Common myeloid progenitor, CD34-positive (primary cell): ENCODE measurements around the gene DQX1.
"Not testable (repeated sequence)": the region's sequence is repeated elsewhere in the genome, so short reads cannot be mapped to it uniquely, and the experiment has no call there.

Experiments used
- CTCF ChIA-PET: fragments of 350-600 bp; sonication (Branson Sonifier 250); formaldehyde crosslinking; loops from one replicate; lab custom pipeline; 2021; ENCODE audit warnings: antibody characterized with exemption; lab: Charles Lee
- POLR2A ChIA-PET: fragments of 350-600 bp; sonication (Branson Sonifier 250); formaldehyde crosslinking; loops from one replicate; lab custom pipeline; 2021; ENCODE audit warnings: antibody characterized with exemption; lab: Charles Lee
- DNase-seq, 3 donors: peaks; one replicate each; pipeline versions ENCODE4 v3.0.0 to v3.0.0-alpha.2; 2013
- H3K27ac ChIP-seq, 2 experiments: 1 replicate in 1 of 2; 2 replicates in 1 of 2; pipeline ENCODE4 v1.7.0; 2013; ENCODE audit warnings: inconsistent platforms in 2 of 2, low read length in 2 of 2, mild to moderate bottlenecking in 2 of 2, low read depth in 1 of 2, moderate library complexity in 1 of 2; ENCODE audit not compliant: severe bottlenecking in 2 of 2, insufficient read depth in 1 of 2, poor library complexity in 1 of 2
- H3K27me3 ChIP-seq, 5 experiments: replicated peaks in 2 of 5; 1 replicate in 3 of 5; 2 replicates in 2 of 5; pipeline versions ENCODE4 v1.6.1 to v1.7.0; 2013; ENCODE audit warnings: low read length in 4 of 5, mild to moderate bottlenecking in 2 of 5, moderate library complexity in 2 of 5, inconsistent platforms in 1 of 5; ENCODE audit not compliant: insufficient read depth in 5 of 5, control insufficient read depth in 4 of 5
- H3K36me3 ChIP-seq, 4 experiments: 1 replicate in 2 of 4; 2 replicates in 2 of 4; pipeline versions ENCODE4 v1.6.1 to v1.7.0; 2013; ENCODE audit warnings: low read length in 3 of 4, control low read depth in 1 of 4, mild to moderate bottlenecking in 1 of 4; ENCODE audit not compliant: control insufficient read depth in 4 of 4, insufficient read depth in 4 of 4
- H3K4me1 ChIP-seq, 4 experiments: 1 replicate in 3 of 4; 2 replicates in 1 of 4; pipeline versions ENCODE4 v1.6.1 to v1.7.1; 2013; ENCODE audit warnings: low read length in 3 of 4, mild to moderate bottlenecking in 3 of 4, control low read depth in 1 of 4, inconsistent platforms in 1 of 4, moderate library complexity in 1 of 4; ENCODE audit not compliant: control insufficient read depth in 4 of 4, insufficient read depth in 4 of 4; ENCODE audit errors: control extremely low read depth in 1 of 4
- H3K4me3 ChIP-seq, 7 experiments: 1 replicate in 4 of 7; 2 replicates in 3 of 7; pipeline versions ENCODE4 v1.5.1 to v1.7.0; 2013; ENCODE audit warnings: mild to moderate bottlenecking in 7 of 7, low read length in 6 of 7, moderate library complexity in 6 of 7, inconsistent platforms in 2 of 7, low read depth in 2 of 7, control low read depth in 1 of 7; ENCODE audit not compliant: insufficient read depth in 4 of 7, control insufficient read depth in 1 of 7; ENCODE audit errors: extremely low read depth in 1 of 7
- H3K9me3 ChIP-seq, 5 experiments: 1 replicate in 4 of 5; 2 replicates in 1 of 5; pipeline versions ENCODE4 v1.6.1 to v1.7.1; 2013; ENCODE audit warnings: low read length in 4 of 5, mild to moderate bottlenecking in 2 of 5, inconsistent platforms in 1 of 5, low read depth in 1 of 5, moderate library complexity in 1 of 5; ENCODE audit not compliant: control insufficient read depth in 4 of 5, insufficient read depth in 2 of 5; ENCODE audit errors: control extremely low read depth in 1 of 5
- WGBS: methylation state at CpG from one replicate; pipeline ENCODE4 v1.1.5; 2013; ENCODE audit not compliant: insufficient coverage; 5-methylcytosine and 5-hydroxymethylcytosine counted together

DQX1 gene

DNA sequence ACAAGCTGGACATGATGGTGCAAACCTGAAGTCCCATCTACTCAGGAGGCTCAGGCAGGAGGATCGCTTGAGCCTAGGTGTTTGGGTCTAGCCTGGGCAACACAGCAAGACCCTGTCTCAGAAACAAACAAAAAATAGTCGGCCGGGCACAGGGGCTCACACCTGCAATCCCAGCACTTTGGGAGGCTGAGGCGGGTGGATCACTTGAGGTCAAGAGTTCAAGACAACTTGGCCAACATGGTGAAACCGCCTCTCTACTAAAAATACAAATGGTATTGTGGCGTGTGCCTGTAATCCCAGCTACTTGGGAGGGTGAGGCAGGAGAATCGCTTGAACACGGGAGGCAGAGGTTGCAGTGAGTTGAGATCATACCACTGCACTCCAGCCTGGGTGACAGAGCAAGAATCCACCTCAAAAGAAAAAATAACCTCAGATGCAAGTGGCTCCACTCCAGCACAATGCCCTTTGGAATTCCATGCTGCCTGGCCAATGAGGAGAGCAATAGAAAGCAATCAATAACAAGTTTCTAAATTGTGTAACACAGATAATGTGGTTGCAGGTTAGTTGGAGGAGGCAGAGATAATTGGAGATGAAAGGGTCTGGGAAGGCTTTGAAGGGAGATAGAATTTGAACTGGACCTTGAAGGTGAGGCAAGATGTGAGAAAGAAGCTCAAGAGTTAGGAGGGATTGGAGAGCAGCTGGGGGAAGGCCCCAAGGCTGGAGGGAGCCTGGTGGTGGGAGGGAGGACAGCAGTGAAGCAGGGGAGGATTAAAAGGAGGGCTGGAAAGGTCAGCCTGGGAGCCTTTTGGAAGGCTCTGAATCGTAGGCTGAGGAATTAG is 37.2 kb downstream of the DQX1 start:
- POLR2A ChIA-PET, result no interaction called here
- CTCF ChIA-PET, result interaction anchor here (0.5 to 3.3 kb wide), 11 partner anchors 15 to 667 kb away, joined by 3 to 15 read pairs (median 3); partner anchors contain the start of gene STAMBP
- 100% methylated on average over 9 of the region's 9 CpGs for WGBS

GRCh38 chr2:74486141-74486540 is 39.9 kb downstream of the DQX1 start:
- no peak overlapping the region for H3K4me3 ChIP-seq
- no peaks in the 10 kb centered on the region for H3K9me3 ChIP-seq
- H3K36me3 ChIP-seq, result peaks cover 9 to 46% (median 23%) of the 10 kb centered on the region in 4 experiments
- no peak overlapping the region for H3K27ac ChIP-seq
- DNase-seq, result no peak
- H3K4me1 ChIP-seq, result peaks cover 4 to 20% (median 19%) of the 10 kb centered on the region in 4 experiments
- POLR2A ChIA-PET, result no interaction called here
- 100% methylated on average over 1 of the region's 2 CpGs for WGBS
- CTCF ChIA-PET, result interaction anchor here (1.0 to 7.6 kb wide), 3 partner anchors 46 to 101 kb away, joined by 5 to 75 read pairs (median 53); no protein-coding TSS in a partner anchor
- no peaks in the 10 kb centered on the region for H3K27me3 ChIP-seq

More for the DNA sequence above, 37.2 kb downstream of the DQX1 start:
- no peak overlapping the region for H3K27ac ChIP-seq
- no peak for DNase-seq
- H3K9me3 ChIP-seq, result no peaks in the 10 kb centered on the region
- H3K27me3 ChIP-seq, result no peaks in the 10 kb centered on the region
- peaks cover 0 to under 1% (median 0%) of the 10 kb centered on the region in 4 experiments for H3K4me1 ChIP-seq
- H3K4me3 ChIP-seq, result no peak overlapping the region
- peaks cover 9 to 73% (median 36%) of the 10 kb centered on the region in 4 experiments for H3K36me3 ChIP-seq

- ChIA-PET POLR2A (interaction anchor here (1.0 to 2.2 kb wide), 2 partner anchors 46 to 48 kb away, joined by 3 to 15 read pairs; partner anchors contain the start of genes AUP1 and HTRA2), CTCF (interaction anchor here (0.6 to 7.6 kb wide), 18 partner anchors 9 to 107 kb away, joined by 3 to 75 read pairs (median 6); partner anchors contain the start of genes INO80B, MRPL53, TLX2 and WBP1)
- H3K4me3 ChIP-seq, result peak overlapping the region; percentile 88 to 100 (median 94)
- DNase-seq, H3K9me3 ChIP-seq, H3K27me3 ChIP-seq: not testable (repeated sequence)
- WGBS, result 84% methylated on average over 15 of the region's 19 CpGs
- peaks cover 4 to 27% (median 23%) of the 10 kb centered on the region in 4 experiments for H3K4me1 ChIP-seq
- peak overlapping the region in 1 of 2 experiments; percentile 81 for H3K27ac ChIP-seq
- peaks cover 4 to 29% (median 16%) of the 10 kb centered on the region in 4 experiments for H3K36me3 ChIP-seq
Observed at GRCh38 chr2:74483675-74484164, 42.3 kb downstream of the DQX1 start.

DNA sequence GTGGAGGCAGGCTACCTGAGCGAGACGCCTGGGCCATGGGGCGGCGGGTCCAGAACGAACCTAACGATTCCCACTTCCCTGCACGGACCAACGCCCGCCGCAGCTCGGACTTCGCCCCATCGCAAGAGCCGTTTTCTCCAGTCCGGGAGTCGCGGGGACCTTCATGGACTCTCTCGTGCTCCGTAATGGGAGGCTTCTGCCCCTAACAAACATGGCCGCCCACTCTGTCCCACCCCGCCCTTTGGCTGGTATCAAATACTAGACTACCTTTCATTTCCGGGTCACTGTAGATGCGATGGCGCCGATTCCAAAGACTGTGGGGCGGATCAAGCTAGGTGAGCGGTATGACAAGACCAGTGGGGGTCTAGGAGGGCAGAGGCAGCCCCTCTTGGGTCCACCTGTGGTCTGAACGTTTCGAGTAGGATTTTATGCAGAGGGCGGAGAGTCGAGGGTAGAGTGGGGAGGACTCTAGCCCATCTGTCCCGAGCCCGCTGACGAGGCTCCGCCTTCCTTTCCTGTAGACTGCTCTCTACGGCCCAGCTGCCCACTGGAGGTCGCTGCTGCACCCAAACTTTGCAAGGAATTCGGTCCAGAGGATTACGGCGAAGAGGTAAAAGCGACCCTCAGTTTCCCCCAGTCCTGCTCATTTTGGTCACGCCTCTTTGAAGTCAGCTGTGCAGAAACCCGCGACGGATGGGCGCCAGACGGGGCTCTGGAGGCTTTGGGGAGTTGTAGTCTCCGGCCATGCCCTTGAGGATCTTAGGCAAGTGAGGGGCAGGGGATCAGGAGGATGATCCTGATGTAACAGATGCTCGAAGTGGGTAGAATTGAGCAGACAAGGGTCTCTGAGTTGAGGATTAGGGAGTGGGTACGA is 43.0 kb downstream of the DQX1 start, which contains the start of the genes CCDC142 and TTC31:
Gene CCDC142, minus strand, starts transcription at position 198 of the 874 bp plus-strand sequence. Its CDS starts 161 bp downstream, at position 37.
Gene TTC31, plus strand, starts transcription at position 281 of the 874 bp plus-strand sequence. Its CDS starts 15 bp downstream, at position 296.
- peak; percentile 94 to 96 (median 96) for DNase-seq
- CTCF ChIA-PET, result interaction anchor here (0.7 to 7.6 kb wide), 28 partner anchors 9 to 117 kb away, joined by 3 to 75 read pairs (median 5); partner anchors contain the start of genes INO80B, MRPL53, TLX2 and WBP1
- POLR2A ChIA-PET, result interaction anchor here (1.0 to 2.8 kb wide), 4 partner anchors 10 to 48 kb away, joined by 3 to 16 read pairs (median 14); partner anchors contain the start of genes AUP1, HTRA2, MRPL53 and WBP1

GRCh38 chr2:74481961-74482800 is 43.9 kb downstream of the DQX1 start:
- Histone ChIP-seq H3K27ac (peak overlapping the region; percentile 61 to 81), H3K4me3 (peak overlapping the region; percentile 88 to 100 (median 94)), H3K36me3 (peaks cover 6 to 22% (median 15%) of the 10 kb centered on the region in 4 experiments), H3K4me1 (peaks cover 4 to 33% (median 23%) of the 10 kb centered on the region in 4 experiments), H3K27me3 (no peaks in the 10 kb centered on the region), H3K9me3 (no peaks in the 10 kb centered on the region)
- CTCF ChIA-PET, result interaction anchor here (0.8 to 7.6 kb wide), 26 partner anchors 8 to 118 kb away, joined by 3 to 75 read pairs (median 5); partner anchors contain the start of genes INO80B, MRPL53, TLX2 and WBP1
- POLR2A ChIA-PET, result interaction anchor here (2.2 to 2.8 kb wide), 3 partner anchors 9 to 48 kb away, joined by 13 to 16 read pairs (median 15); partner anchors contain the start of genes AUP1, HTRA2, MRPL53 and WBP1
- peak in 1 of 3 donors; percentile 67 for DNase-seq
- 3% methylated on average over 76 of the region's 80 CpGs for WGBS

More for the DNA sequence above, 43.0 kb downstream of the DQX1 start, which contains the start of the genes CCDC142 and TTC31:
- Histone ChIP-seq H3K4me3 (peak within 1 kb of the TSS; percentile 88 to 100 (median 94)), H3K27ac (peak within 1 kb of the TSS; percentile 61 to 81), H3K27me3 (no peaks in the 10 kb centered on the region), H3K36me3 (peaks cover 4 to 24% (median 15%) of the 10 kb centered on the region in 4 experiments), H3K4me1 (peaks cover 4 to 27% (median 23%) of the 10 kb centered on the region in 4 experiments), H3K9me3 (no peaks in the 10 kb centered on the region)
- 1% methylated on average over 46 of the region's 50 CpGs for WGBS
